ENCODE results near the gene PFDN4. TPM values are rescaled to one million over a fixed set of nuclear protein-coding genes. Genes with fewer than 3 reads are reported as not detected.

Gene PFDN4
- total and polyA plus RNA-seq, 2 of the 13 experiments (the other 11 are each of a cell fraction or from before 2014, with no cell fraction given), result 59.8 to 227 TPM

DNA sequence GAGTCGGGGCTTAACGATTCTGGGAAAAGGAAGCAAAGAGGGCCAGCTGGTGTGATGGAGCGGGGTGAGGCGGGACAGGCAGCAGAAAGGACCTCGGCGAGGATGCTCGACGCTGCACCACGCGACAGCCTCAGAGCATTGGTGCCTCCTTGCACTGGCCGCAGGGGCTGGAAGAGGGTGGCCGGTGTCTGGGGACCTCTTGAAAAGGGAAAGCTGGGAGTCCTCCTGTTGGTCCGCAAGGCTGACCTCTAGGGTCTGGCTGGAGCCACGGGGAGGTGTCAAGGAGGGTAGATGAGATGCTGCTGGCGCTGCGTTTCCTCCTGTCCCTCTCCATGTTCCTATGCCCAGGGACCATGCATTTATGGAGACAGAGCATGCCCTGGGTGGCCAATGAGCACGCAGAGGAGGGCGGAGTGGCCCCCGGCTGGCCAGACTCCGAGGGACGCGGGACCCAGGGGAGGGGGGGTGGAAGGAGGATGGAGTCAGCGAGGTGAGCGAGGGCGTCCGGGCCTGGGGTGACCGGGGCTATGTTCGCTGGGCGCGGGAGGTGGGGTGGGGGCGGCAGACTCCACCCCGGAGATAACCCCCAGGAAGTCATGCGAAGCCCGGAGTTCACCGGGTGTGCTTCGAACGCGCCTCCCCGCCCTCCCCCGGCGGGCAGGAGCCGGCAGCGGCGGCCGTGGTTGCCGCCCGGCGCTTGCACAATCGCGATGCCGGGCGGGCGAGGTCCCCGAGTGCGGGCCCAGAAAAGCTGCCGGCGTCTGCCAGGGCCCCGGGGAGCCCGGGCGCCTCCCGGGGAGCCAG, 34.0 kb upstream of the PFDN4 start, which contains the start of gene CYP24A1 (continued):
- TF ChIP-seq, protein P1, sequence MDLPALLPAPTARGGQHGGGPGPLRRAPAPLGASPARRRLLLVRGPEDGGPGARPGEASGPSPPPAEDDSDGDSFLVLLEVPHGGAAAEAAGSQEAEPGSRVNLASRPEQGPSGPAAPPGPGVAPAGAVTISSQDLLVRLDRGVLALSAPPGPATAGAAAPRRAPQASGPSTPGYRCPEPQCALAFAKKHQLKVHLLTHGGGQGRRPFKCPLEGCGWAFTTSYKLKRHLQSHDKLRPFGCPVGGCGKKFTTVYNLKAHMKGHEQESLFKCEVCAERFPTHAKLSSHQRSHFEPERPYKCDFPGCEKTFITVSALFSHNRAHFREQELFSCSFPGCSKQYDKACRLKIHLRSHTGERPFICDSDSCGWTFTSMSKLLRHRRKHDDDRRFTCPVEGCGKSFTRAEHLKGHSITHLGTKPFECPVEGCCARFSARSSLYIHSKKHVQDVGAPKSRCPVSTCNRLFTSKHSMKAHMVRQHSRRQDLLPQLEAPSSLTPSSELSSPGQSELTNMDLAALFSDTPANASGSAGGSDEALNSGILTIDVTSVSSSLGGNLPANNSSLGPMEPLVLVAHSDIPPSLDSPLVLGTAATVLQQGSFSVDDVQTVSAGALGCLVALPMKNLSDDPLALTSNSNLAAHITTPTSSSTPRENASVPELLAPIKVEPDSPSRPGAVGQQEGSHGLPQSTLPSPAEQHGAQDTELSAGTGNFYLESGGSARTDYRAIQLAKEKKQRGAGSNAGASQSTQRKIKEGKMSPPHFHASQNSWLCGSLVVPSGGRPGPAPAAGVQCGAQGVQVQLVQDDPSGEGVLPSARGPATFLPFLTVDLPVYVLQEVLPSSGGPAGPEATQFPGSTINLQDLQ (CRISPR knock-in tag; IDR thresholded peaks at IDR 0.05), result no peak
- TF ChIP-seq PAWR (CRISPR knock-in tag; IDR thresholded peaks at IDR 0.05; ENCODE audit: borderline replicate concordance) (no peak), SMC3 (IDR thresholded peaks at IDR 0.05; ENCODE audit: low read length) (no peak), ZBTB3 (CRISPR knock-in tag; IDR thresholded peaks at IDR 0.05; ENCODE audit: borderline replicate concordance, low read depth) (no peak), ZUFSP (CRISPR knock-in tag; IDR thresholded peaks at IDR 0.05; ENCODE audit: borderline replicate concordance) (no peak), MTF1 (CRISPR knock-in tag; IDR thresholded peaks at IDR 0.05) (no peak), ZNF777 (CRISPR knock-in tag; IDR thresholded peaks at IDR 0.05) (no peak; the same call in none of the 2 replicates), ZBTB34 (CRISPR knock-in tag; IDR thresholded peaks at IDR 0.05) (0 out of 2 replicates have a peak, but pooled peaks have one; percentile 22), SP2 (CRISPR knock-in tag; IDR thresholded peaks at IDR 0.05) (no peak), ZNF567 (CRISPR knock-in tag; IDR thresholded peaks at IDR 0.05; ENCODE audit: borderline replicate concordance) (no peak), ZNF20 (CRISPR knock-in tag; IDR thresholded peaks at IDR 0.05) (no peak), ELF1 (CRISPR knock-in tag; IDR thresholded peaks at IDR 0.05) (no peak), ZGPAT (CRISPR knock-in tag; IDR thresholded peaks at IDR 0.05) (peak; percentile 64; the same call in 1 of the 2 replicates), ZBTB10 (CRISPR knock-in tag; IDR thresholded peaks at IDR 0.05; ENCODE audit: borderline replicate concordance) (peak; percentile 65; the same call in 1 of the 2 replicates), MYPOP (CRISPR knock-in tag; IDR thresholded peaks at IDR 0.05) (peak; percentile 78), ZNF563 (CRISPR knock-in tag; IDR thresholded peaks at IDR 0.05) (no peak), CHD2 (IDR thresholded peaks at IDR 0.05; ENCODE audit: low read depth, low read length) (no peak)
